Cardiac fibroblast (primary cell): ENCODE results near the gene C3orf18.
A peak's percentile ranks its signal among the peaks of the same experiment; 100 is the strongest.

Source experiments
- DNase-seq, 2 donors: peaks; one replicate each; pipeline versions ENCODE4 v3.0.0 to v3.0.0-alpha.2; 2010; ENCODE audit warnings: low read depth in 2 of 2
- H3K4me3 ChIP-seq, 2 donors: replicated peaks in 1 of 2; 1 replicate in 1 of 2; 2 replicates in 1 of 2; pipeline ENCODE4 v1.5.1; 2011; ENCODE audit warnings: low read depth in 2 of 2, low read length in 2 of 2, mild to moderate bottlenecking in 2 of 2, moderate library complexity in 1 of 2
- TF ChIP-seq, protein P1 (sequence below): IDR thresholded peaks from one replicate; pipeline ENCODE4 v1.5.1; 2011; ENCODE audit warnings: low read depth, mild to moderate bottlenecking, low read length, inconsistent platforms

Gene C3orf18

GRCh38 chr3:50592568-50592967 lies 25.0 kb upstream of the C3orf18 start:
- TF ChIP-seq, protein P1, sequence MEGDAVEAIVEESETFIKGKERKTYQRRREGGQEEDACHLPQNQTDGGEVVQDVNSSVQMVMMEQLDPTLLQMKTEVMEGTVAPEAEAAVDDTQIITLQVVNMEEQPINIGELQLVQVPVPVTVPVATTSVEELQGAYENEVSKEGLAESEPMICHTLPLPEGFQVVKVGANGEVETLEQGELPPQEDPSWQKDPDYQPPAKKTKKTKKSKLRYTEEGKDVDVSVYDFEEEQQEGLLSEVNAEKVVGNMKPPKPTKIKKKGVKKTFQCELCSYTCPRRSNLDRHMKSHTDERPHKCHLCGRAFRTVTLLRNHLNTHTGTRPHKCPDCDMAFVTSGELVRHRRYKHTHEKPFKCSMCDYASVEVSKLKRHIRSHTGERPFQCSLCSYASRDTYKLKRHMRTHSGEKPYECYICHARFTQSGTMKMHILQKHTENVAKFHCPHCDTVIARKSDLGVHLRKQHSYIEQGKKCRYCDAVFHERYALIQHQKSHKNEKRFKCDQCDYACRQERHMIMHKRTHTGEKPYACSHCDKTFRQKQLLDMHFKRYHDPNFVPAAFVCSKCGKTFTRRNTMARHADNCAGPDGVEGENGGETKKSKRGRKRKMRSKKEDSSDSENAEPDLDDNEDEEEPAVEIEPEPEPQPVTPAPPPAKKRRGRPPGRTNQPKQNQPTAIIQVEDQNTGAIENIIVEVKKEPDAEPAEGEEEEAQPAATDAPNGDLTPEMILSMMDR = no peak
- H3K4me3 ChIP-seq = no peak overlapping the region
- DNase-seq = no peak

DNA sequence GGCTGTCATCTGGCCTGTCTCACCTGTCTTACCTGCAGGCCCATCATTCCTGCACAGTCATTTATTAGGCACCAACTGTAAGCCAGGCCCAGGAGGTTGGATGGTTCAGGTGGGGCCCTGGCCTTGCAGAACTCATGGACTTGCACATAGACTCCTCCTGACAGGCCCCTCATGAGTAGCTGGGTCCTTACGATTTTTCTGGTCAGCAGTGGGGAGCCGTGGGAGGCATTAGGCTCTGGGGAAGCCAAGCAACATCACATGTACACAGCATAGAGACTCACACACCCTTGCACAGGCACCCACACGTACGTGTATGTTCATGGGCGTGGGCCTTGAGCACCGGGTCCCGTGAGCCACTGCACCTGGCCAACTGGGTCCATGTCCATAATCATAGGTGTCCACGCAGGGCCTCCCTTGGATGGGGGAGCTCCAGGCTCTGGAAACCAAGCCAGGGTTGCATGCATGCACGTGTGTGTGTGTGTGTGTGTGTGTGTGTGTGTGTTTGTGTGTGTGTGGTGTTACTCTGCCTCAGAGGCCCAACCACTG lies 23.7 kb upstream of the C3orf18 start:
- TF ChIP-seq, protein P1 = no peak
- H3K4me3 ChIP-seq = no peak overlapping the region
- no peak for DNase-seq

- peak; percentile 44 to 51 for DNase-seq
- no peak overlapping the region for H3K4me3 ChIP-seq
- TF ChIP-seq, protein P1 = no peak
Measured at GRCh38 chr3:50588759-50589433, 21.3 kb upstream of the C3orf18 start.

DNA sequence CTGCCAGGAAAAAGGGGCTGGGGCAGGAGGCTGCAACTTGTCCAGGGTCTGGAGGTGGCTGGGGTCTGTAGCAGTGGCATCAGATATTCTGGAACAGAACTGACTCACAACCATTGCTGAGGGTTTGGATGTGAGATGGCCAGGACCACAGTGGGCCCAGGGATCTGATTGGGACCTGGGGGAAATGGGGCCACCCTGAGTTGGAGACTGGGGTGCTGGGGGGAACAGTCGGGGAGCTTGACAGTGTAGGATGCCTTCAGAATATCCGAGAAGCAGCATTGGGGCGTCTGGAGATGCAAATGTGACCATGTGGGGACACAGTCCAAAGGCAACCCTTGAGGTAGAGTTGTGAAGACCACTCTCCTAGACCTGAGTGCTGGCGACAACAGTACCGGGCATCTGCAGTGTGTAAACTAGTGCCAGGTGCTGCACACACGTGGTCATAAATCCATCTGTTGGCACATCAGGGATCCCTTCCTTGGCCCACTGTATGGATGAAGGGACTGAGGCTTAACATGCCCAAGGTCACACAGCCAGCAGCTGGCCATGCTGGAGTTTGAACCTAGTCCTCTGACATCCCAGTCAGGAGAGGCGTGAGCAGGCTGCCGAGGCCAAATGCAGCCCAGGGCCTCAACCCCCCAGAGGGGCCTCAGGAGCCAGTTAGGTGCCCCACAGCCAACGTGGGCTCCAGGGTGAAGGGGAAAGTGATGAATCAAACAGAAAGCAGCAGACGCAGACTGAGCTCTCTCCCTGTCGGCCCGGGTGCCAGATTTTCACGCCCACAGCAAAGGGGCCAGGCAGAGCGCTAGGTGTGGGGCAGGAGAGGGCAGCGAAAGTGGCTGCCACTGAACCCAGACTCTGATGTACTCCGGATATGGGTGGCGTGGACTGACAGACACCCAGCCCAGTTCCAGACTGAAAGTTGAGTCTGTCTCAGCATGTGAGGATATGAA lies 20.5 kb upstream of the C3orf18 start:
- DNase-seq = no peak
- TF ChIP-seq, protein P1 = no peak
- no peak overlapping the region for H3K4me3 ChIP-seq

- DNase-seq = peak; percentile 31 to 37
- TF ChIP-seq, protein P1 = no peak
- no peak overlapping the region for H3K4me3 ChIP-seq
Measured at GRCh38 chr3:50587373-50587772, 19.8 kb upstream of the C3orf18 start.

- TF ChIP-seq, protein P1 = no peak
- no peak overlapping the region for H3K4me3 ChIP-seq
- no peak for DNase-seq
Measured at GRCh38 chr3:50586763-50587070, 19.2 kb upstream of the C3orf18 start.
